ENCODE data around the gene MTRF1L. TPM values are rescaled to one million over a fixed set of nuclear protein-coding genes. Genes with fewer than 3 reads are reported as not detected.
A peak's percentile ranks its signal among the peaks of the same experiment; 100 is the strongest.
"Not testable (repeated sequence)": the region's sequence is repeated elsewhere in the genome, so short reads cannot be mapped to it uniquely, and the experiment has no call there.

MTRF1L gene
- total RNA-seq, 1 experiment from 2014 or later: 30.2 TPM

DNA sequence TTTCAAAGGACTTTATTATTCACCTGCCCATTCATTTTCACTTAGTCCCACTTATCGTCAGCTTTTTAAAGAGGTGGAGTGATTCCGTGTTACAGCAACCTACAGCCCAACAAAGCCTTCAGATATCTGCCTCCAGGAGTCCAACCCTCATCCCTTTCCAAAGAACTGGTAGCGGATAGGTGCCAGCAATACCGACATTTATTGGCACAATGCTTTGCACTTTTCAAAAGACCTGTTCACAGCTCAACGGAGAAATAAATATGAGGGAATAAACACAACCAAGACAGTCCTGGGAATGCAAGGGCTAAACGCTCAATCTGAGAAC is 819 bp upstream of the MTRF1L start:
- no peak for DNase-seq (ENCODE audit: low spot score)

DNA sequence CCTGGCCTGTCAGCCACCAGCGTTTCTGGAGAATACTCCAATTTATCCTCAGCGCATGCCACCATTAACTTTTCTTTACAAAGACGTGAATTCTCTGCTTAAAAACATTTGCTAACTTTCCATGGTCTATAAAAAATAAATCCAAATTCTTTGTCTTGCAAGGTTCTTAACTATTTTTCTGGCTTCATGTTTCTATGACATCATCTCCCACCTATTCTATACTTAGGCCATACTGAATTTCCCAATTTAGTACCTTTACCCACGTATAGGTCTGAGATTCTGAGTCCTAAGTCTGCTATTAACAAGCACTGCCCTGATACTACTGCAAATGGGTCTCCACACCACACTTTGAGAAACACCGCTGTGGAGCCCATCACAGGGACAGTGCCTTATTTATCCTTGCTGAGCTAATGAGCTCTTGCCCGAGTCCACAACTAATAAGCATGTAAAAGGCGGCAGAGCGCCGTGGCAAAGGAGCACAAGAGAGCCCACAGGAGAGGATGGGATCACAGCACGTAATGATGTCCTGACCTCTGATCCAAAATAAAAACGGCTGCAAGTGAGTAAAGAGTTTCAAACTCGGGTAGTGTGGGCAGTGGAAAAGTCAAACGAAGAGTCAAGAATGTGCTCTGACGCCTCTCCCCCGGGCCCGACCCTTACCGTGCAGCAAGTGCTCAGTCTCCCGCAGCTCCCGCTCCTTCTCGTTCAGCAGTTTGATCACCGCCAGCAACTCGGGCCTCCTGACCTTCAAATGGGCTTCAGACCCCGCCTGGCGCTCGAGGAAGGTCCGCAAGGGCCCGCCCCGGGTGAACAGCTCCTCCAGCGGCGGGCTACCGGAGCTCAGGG is 519 bp downstream of the MTRF1L start:
- DNase-seq (ENCODE audit: low spot score): peak; percentile 17

DNA sequence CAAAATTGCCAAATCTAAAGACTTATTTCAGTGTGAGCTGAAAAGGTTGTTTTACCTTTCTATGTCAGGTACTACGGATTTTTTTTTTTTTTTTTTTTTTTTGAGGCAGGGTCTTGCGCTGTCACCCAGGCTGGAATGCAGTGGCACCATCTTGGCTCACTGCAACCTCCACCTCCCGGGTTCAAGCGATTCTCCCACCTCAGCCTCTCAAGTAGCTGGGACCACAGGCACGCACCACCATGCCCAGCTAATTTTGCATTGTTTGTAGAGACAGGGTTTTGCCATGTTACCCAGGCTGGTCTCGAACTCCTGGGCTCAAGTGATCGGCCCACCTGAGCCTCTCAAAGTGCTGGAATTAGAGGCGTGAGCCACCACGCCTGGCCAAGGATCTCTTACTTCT is 1.7 kb downstream of the MTRF1L start:
- DNase-seq (ENCODE audit: low spot score): not testable (repeated sequence)

DNA sequence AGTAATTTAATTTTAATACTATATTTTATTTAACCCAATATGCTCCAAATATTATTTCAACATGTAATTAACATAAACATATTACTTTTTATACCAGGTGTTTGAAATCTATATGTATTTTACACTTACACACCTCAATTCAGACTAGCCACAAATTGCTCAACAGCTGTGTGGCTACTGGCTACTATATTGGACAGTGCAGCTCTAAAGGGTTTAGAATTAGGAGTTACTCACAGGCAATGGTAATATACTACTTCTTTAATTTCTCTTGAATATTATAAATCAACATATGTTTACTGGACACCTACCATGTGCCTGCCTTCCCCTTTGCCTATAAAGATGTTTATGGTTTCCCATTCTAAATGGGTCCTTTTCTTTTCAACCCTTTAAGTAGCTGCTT is 2.3 kb downstream of the MTRF1L start:
- no peak for DNase-seq (ENCODE audit: low spot score)

DNA sequence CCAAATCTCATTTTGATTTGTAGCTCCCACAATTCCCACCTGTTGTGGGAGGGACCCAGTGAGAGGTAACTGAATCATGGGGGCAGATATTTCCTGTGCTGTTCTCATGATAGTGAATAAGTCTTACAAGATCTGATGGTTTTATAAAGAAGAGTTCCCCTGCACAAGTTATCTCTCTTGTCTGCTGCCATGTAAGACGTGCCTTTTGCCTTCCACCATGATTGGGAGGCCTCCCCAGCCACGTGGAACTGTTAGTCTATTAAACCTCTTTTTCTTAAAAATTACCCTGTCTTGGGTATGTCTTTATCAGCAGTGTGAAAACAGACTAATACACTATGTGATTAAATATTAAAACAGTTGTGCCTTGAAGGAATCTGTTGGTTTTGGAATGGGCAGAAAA is 3.0 kb downstream of the MTRF1L start:
- not testable (repeated sequence) for DNase-seq (ENCODE audit: low spot score)

DNA sequence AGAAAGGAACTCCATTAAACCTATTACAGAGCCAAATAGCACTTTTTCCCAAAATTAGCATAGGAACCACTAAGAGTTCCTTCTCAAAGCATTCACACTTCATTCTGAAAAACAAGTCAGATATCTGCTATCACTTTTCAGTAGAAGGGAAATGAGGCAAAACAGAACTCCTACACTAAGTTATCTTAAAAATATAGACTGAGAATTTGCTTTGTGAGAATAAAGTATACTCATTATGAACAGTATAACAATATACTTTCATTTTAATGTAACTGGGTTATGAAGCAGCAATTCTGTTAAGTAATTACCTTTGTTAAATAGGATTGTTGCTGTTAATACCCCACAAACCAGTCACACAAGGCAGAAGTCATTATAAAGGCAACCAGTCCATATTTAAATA is 8.7 kb downstream of the MTRF1L start:
- no peak for DNase-seq (ENCODE audit: low spot score)

DNA sequence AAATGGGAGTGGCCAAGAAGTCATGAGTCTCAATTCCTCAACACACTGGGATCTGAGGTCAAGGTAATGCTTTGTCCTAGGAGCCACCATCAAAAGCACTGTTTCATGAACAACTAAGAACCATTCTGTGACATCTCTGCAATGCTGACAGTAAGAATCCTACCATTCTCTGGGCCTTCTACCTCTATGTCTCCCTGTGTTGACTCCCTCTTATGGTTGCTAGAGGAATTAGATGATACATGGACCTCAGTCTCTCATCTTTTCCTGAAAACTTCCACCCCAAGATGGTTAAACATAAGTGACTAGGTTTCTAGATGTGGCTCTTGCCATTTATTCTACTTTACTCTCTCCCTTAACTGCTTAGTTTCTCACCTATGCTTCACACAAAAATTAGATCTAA is 9.1 kb downstream of the MTRF1L start:
- no peak for DNase-seq (ENCODE audit: low spot score)

DNA sequence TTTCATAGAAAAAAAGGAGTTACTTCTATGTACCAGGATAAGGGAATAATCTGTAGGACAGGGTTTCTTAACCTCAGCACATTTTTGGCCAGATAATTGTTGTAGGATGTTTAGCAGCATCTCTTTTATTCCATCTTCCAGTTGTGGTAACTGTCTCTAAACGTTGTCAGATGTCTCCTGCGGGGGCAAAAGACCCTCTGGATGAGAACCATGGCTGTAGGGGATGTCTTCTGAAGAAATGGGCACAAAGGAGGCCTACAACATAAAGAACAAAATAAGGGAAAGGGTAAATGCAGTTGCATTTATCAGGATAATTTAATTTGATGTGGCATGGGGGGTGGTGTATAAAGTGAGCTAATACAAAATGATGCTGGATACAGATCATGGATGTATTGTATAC is 15.5 kb downstream of the MTRF1L start:
- DNase-seq (ENCODE audit: low spot score): no peak

DNA sequence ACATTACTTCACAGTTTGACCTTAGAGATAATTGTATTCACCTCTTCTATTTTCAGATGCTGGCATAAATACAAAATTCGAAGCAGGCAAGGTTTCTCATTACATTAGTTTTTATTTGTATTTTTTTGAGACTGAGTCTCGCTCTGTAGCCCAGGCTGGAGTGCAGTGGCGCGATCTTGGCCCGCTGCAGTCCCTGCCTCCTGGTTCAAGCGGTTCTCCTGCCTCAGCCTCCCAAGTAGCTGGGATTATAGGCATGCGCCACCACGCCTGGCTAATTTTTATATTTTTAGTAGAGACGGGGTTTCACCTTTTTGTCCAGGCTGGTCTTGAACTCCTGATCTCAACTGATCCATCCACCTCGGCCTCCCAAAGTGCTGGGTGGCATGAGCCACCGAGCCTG is 17.2 kb downstream of the MTRF1L start:
- not testable (repeated sequence) for DNase-seq (ENCODE audit: low spot score)

DNA sequence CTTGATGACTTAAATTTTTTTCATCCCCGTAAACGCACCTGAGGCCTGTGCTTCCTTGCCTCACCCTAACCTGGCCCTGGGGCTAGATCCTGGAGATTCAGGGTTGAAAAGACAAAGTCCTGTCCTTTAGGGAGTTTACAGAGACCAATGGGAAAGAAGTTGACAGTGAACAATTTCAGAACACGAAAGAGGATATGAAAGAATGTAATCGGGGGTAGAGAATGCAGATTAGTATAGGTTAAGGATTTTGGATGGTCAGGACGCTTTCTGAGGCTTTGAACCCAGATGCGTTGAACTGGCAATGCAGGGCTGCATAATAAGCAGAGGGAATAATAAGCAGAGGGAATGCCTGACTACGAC is 18.0 kb downstream of the MTRF1L start:
- DNase-seq (ENCODE audit: low spot score): peak; percentile 14

DNA sequence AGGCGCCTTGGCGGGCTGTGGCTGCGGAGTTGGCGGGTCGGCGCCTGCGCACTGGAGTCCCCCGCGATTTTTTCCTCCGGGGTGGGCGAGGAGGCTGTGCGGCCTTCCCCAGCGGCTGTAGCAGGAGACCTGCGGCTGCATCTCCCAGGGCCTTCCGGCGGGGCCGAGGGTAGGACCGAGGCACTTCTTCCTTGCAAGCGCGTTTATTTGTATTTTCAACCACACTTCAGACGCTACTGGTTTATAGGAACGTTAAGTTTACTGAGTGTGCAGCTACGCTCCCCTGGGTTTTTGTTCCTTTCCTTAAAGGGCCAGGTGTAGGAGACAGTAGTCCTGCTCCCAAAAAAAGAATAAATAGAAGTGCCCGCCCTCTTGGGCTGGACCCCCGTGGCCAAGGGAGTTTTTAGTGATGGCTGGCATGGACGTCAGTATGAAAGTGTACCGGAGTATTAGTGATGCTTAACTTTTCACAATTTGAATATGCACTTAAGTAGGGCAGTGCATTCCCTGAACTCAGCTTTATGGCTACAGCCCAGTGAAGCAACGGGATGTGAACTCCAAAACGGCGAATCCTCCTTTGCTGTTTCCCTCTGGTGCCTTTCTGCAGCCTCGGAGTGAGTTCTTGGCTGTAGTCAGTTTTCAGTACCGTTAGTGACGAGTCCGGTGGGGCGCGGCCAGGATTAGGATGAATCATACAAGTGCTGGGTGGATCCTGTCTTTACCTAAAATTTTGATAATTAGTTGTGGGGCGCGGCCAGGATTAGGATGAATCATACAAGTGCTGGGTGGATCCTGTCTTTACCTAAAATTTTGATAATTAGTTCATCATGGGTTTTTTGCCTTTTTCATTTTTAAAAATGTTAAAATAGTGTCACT is 18.6 kb downstream of the MTRF1L start:
- DNase-seq (ENCODE audit: low spot score): peak; percentile 83

DNA sequence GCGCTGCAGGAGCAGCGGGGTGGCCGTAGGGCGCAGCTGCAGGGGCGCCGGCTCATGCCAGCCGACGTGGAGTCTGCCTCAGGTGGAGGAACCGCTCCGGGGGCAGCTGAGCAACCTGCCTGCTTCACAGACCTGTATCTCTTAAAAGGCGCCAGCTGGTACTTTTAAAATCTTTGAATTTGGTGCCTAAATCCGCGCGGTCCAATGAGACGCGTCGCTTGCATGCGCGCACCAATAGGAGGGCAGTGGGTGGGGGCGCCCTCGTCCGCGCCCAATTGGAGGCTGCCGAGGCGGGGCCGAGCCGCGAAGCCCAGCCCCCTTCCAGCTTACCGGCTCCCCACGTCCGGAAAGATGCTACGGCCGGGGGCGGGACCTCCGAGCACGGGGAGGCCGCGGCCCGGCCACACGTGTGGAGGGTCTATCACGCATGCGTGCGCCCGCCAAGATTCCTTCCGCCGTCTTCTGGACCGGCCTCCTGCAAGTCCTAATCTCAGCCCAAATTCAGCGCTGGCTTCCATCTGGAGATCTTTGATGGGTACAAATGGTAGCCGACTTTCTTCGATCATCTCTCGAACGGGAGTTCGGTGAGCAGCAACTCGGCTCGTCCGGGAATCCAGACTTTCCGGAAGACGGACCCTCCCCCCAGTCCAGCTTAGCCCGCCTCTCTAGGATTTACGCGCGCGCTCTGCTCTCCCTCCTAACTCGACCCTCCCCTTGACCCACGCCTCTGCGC is 19.4 kb downstream of the MTRF1L start, which contains the start of gene FBXO5:
Gene FBXO5, minus strand, starts transcription at position 138 of the 733 bp plus-strand sequence. Its CDS starts 82 bp downstream, at position 56.
- peak; percentile 94 for DNase-seq (ENCODE audit: low spot score)

DNA sequence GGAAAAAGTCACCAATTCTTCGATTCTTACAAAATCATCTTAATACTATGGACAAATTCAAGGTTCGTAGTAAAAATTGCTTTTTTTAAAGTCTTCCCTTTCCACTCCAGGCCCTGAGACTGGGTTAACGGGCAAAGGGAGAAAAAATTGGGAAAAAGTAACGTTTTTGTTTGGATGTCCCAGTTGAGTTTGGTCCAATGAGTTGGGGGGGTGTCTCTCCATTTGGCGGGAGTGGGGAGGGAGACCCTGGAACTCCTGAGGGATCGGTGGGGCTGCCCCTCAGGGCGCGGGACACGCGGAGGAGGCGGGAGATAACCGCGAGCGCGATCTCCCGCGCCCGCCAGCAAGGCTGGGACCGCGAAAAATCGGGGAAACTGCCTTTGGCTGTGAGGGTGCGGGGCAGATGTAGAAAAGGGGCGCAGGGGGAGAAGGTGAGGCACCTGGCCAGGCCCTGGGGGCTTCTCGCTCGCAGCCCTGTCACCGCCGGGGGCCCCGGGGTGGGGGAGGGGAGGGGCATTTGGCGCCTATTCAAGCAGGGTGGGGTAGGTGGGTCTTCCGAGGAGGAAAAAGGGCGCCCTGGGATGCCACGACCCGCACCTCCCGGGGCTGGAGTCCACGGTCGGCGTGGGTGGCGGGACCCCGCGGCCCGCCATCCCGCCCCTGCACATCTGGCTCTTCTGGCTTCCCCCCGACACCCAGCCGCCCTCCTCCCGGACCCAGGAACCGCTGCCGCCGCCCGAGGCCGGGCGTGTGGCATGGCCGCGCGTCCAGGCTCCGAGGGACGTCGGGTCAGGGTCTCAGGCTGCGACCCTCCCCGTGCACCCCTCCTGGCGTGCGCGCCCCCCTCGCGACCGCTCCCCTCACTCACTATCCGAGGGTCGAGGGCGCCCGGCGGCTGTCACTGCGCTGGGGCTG is 20.3 kb downstream of the MTRF1L start:
- no peak for DNase-seq (ENCODE audit: low spot score)

DNA sequence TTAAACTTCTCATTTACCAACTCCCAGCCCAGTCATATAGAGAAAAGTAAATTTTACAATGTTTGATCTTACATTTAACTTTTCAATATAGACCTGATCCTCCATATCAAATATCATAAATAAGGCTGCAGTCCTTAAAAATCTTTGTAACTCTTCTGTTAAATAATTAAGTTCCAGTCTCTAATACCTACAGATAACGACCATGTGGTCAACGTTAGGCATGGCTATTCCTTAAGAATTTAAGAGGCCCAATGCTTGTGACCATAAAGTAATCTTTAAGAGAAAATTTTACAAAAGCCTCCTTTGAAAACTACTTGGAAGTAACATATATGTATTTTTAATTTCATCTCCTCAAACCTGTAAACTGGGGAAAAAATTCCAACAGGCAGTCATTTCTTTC is 21.3 kb downstream of the MTRF1L start:
- DNase-seq (ENCODE audit: low spot score): no peak

DNA sequence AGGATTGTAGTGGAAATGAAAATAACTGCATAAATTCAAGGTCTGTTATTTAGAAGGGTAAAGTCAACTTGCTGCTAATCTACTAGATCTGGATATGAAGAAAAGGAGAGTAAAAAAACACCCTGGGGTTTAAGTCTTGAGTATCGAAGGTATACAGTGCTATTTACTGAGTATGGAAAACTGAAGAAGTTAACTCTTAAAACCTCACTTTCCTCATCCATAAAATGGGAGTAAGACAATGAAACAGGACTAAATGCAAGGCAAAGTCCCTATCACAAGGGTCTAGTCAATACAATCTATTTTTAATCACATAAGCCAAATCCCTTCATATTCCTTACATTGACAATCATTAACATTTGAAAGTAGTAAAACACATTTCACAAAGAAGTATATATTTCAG is 21.9 kb downstream of the MTRF1L start:
- DNase-seq (ENCODE audit: low spot score): no peak

DNA sequence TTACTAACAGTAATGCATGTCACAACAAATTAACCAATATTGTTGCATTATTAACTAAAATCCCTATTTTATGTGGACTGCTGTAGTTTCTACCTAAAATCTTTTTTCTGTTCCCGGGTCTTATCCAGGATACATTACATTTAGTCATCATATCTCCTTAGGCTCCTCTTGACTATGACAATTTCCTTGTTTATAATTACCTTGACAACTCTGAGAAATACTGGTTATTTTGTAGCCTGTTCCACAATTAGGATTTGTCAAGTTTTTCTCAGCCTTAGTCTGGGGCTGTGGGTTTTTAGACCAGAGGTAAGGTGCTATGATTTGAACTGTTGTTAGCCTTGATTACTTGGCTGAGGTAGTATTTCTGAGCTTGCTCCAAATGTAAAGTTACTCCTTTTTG is 23.4 kb downstream of the MTRF1L start:
- no peak for DNase-seq (ENCODE audit: low spot score)

DNA sequence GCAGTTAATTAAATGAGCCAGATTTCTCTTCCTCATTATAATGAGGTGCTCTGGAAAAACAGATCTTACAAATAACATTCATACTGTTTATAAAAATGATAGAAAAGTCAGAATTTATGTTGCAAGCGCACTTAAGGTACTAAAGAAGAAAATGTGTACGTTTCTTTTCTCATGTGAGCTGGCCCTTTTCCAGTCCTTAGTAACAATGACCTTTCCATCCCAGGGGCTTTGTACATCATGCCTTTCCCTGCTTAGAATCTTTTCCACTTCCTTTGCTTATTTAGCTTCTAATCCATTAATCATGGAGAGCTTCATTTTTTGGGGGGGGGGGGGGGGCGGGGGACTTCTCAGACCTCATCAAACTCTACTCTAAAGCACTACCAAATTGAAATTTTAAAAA is 24.5 kb downstream of the MTRF1L start:
- DNase-seq (ENCODE audit: low spot score): no peak

DNA sequence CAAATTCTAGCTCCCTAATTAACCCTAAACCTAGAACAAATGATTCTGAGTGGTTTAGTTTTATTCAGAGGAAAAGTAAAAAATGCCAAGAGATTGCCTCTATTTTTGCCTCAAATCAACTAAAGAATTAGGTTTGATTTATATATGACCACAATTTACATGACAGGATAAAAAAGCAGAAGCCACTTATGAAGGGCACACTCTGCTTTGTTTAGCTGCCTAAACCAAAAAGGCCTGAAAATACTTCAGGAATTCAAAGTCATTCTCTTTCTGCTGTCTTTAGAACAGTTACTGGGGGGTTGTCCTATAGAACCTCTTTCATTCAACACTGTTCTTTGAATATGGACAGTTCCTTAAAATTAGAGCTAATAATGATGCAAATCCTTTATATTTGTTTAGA is 25.0 kb downstream of the MTRF1L start:
- DNase-seq (ENCODE audit: low spot score): no peak

DNA sequence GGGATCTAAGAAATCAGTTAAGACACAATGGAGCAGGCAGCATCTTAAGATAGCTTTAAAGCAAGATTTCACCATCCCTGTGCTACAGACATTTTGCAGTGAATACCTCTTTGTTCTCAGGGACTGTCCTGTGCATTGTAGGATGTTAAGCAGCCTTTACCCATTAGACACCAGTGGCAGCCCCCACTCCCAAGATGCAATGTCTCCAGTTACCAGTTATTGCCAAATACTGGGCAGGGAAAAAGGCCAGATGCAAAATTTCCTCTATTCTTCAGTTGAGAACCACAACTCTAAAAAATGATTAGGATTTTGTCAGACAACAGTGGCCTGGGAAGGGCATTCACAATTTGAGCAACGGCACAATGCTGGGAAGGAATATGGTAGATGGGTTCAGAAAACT is 25.8 kb downstream of the MTRF1L start:
- DNase-seq (ENCODE audit: low spot score): no peak

DNA sequence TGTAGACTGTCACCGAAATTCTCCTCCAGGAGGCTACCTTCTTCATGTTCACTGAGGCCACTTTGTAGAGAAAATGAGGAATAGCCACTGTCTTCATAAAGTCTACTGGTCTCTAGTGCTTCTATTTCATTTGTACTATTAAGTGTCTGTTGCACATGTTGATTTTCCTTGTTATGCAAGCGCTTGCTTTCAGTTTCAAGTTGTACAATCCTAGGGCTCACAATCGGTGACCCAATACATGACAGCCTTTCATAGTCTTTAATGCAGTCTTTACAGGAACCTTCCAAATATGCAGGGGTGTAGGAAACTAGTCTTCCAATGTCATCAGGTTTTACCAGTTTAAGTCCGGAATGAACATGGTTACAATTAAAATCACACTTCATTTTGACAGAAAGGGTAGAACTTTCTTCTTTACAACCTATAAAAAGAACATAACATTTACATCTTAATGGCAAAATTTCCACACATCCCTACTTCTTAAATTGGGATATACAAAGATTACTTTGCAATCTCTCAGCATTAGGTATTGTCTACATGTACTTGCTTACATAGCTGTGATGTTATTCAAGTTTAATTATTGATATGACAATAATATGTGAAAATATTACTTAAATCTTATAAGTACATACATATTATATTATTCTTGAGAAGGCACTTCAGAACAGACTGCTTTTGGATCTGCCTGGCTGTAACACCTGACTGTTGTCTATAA is 27.1 kb downstream of the MTRF1L start:
- no peak for DNase-seq (ENCODE audit: low spot score)

DNA sequence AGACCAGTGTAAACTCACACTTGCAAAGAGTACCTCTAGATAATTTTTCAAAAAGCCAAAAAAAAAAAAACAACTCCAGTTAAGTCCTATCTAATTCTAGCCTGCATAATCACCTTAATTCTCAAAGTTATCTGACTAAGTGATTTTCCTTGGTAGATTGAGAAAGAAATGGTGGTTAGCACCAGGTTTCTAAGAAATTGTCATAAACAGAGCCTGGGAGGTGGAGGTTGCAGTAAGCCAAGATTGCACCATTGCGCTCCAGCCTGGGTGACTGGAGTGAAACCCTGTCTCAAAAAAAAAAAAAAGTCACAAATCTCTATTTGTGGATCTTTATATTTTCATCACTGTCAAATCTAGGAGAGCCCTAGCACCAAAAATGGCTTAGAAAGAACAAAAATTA is 28.6 kb downstream of the MTRF1L start:
- no peak for DNase-seq (ENCODE audit: low spot score)

Measured in A172 (cell line).